K562 (cell line): ENCODE measurements around the gene OGT. TPM values are rescaled to one million over a fixed set of nuclear protein-coding genes. Genes with fewer than 3 reads are reported as not detected.

ENCODE experiments used
- BCLAF1 ChIP-seq, 2 experiments: fragments of 450-650 bp in 1 of 2; IDR thresholded peaks; 2 replicates each; pipeline ENCODE4 v1.6.1; 2011 to 2017; ENCODE audit warnings: low read depth in 2 of 2, antibody characterized with exemption in 1 of 2, borderline replicate concordance in 1 of 2, low read length in 1 of 2, mild to moderate bottlenecking in 1 of 2, mixed read lengths in 1 of 2; ENCODE audit not compliant: control insufficient read depth in 1 of 2
- CHD2 ChIP-seq: IDR thresholded peaks from 2 replicates; pipeline ENCODE4 v1.6.1; 2011; ENCODE audit warnings: low read depth, low read length
- GTF2F1 ChIP-seq: IDR thresholded peaks from 2 replicates; pipeline ENCODE4 v1.6.1; 2011; ENCODE audit warnings: low read depth, low read length, improper control_type of control experiment
- POLR3G ChIP-seq: IDR thresholded peaks from 2 replicates; pipeline ENCODE4 v1.6.1; 2011; ENCODE audit not compliant: insufficient read length, insufficient replicate concordance; ENCODE audit errors: extremely low read depth
- SAFB2 ChIP-seq: fragments of 200-400 bp; formaldehyde crosslinking; IDR thresholded peaks from 2 replicates; pipeline ENCODE4 v1.6.1; 2018; ENCODE audit warnings: borderline replicate concordance, low read length, low read depth, moderate library complexity; ENCODE audit not compliant: severe bottlenecking
- SETDB1 ChIP-seq: IDR thresholded peaks from one replicate; pipeline ENCODE4 v1.6.1; 2012; ENCODE audit warnings: low read length, control low read depth, inconsistent platforms
- TGIF2 ChIP-seq: sonication (generic); formaldehyde crosslinking; IDR thresholded peaks from 2 replicates; pipeline ENCODE4 v1.8.1; 2022; ENCODE audit warnings: mild to moderate bottlenecking, missing genetic modification reagents, moderate library complexity
- TOE1 ChIP-seq, 2 experiments: fragments of 450-650 bp in 1 of 2; sonication (generic) in 1 of 2; formaldehyde crosslinking in 1 of 2; IDR thresholded peaks; 2 replicates each; pipeline versions ENCODE4 v1.7.1 to v1.8.0; 2016 to 2022; ENCODE audit warnings: borderline replicate concordance in 2 of 2, mild to moderate bottlenecking in 2 of 2, antibody characterized with exemption in 1 of 2, inconsistent platforms in 1 of 2, low read depth in 1 of 2, missing genetic modification reagents in 1 of 2, moderate library complexity in 1 of 2
- ZNF232 ChIP-seq: sonication (generic); formaldehyde crosslinking; IDR thresholded peaks from 2 replicates; pipeline ENCODE4 v1.8.0; 2022; ENCODE audit warnings: mild to moderate bottlenecking, missing genetic modification reagents
- ZSCAN29 ChIP-seq: fragments of 450-650 bp; IDR thresholded peaks from 2 replicates; pipeline ENCODE4 v1.6.1; 2017
- polyA plus RNA-seq, 8 experiments: library from polyadenylated mRNA; depleted of rRNA in 4 of 8; stranded (reverse) in 5 of 8; unstranded in 3 of 8; fragments of >200 nt; fragmentation: Nextera tagmentation in 2 of 8; fragmentation: Illumina TruSeq in 1 of 8; extraction: Ambion mirVana in 2 of 8; extraction: Trizol in 1 of 8; gene quantifications; 2 replicates each; pipeline versions ENCODE4 v1.2.1 to v1.2.3, GENCODE V29; 2011 to 2014; ENCODE audit warnings: inconsistent platforms in 1 of 8, missing spikeins in 1 of 8
- total RNA-seq, 7 experiments: library from RNA; depleted of rRNA in 6 of 7; stranded (reverse); fragments of >200 nt in 6 of 7; fragmentation: Illumina TruSeq in 2 of 7; extraction: Trizol in 2 of 7; gene quantifications; 2 replicates each; pipeline versions ENCODE4 v1.2.1 to v1.2.3, GENCODE V29; 2011 to 2021; ENCODE audit warnings: low replicate concordance in 1 of 7
- TF ChIP-seq, protein P1 (sequence below): sonication (generic); formaldehyde crosslinking; IDR thresholded peaks from 2 replicates; pipeline ENCODE4 v1.8.0; 2023; ENCODE audit warnings: mild to moderate bottlenecking, missing genetic modification reagents
- TF ChIP-seq, protein P2 (sequence below): fragments of 450-650 bp; IDR thresholded peaks from 2 replicates; pipeline ENCODE4 v1.6.1; 2014; ENCODE audit warnings: low read depth, mild to moderate bottlenecking, moderate library complexity, borderline replicate concordance
- TF ChIP-seq, protein P3 (sequence below), 3 experiments: fragments of 200-800 bp in 1 of 3; fragments of 250-450 bp in 1 of 3; fragments of 450-650 bp in 1 of 3; sonication (Bioruptor Pico) in 1 of 3; sonication (Bioruptor generic) in 1 of 3; formaldehyde crosslinking in 1 of 3; IDR thresholded peaks; 2 replicates each; pipeline versions ENCODE4 v1.6.1 to v1.8.0; 2016 to 2022; ENCODE audit warnings: mild to moderate bottlenecking in 2 of 3, missing genetic modification characterization in 2 of 3, missing compliant biosample characterization in 1 of 3, moderate library complexity in 1 of 3

OGT gene
- total and polyA plus RNA-seq, 9 of the 15 experiments (the other 6 are each of a cell fraction or from before 2014, with no cell fraction given) = 38.9 to 347 (median 117) TPM

DNA sequence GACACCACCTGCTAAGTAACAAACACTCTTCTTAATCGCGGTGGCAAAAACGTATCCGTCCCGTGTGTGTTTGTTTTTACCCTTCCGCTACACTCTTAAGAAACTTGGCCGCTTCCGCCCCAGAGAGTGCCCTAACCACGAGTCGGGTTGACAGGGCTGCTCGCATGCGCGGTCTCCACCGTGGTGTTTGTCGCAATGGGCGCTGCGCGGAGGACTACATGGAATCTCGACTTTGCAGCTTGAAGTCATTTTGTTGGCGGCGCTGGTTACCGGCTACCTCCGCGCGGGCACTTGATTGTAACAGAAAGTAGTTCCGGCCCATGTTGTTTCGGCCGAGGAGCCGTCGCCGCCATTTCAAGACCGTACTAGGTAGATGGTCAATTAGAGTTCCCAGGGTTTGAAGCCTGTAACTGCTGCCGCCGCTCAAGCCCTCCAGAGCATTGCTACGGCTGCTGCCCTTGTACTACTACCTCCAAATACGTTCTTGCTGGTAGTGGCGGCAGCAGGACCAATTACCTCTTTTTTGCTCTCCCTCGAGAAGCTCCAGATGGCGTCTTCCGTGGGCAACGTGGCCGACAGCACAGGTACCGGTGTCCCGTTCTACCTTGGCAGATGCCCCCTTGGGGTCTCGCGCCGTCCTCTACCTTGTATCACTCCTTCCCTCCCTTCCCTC is at the start of gene OGT (continued):
- TF ChIP-seq, protein P1, sequence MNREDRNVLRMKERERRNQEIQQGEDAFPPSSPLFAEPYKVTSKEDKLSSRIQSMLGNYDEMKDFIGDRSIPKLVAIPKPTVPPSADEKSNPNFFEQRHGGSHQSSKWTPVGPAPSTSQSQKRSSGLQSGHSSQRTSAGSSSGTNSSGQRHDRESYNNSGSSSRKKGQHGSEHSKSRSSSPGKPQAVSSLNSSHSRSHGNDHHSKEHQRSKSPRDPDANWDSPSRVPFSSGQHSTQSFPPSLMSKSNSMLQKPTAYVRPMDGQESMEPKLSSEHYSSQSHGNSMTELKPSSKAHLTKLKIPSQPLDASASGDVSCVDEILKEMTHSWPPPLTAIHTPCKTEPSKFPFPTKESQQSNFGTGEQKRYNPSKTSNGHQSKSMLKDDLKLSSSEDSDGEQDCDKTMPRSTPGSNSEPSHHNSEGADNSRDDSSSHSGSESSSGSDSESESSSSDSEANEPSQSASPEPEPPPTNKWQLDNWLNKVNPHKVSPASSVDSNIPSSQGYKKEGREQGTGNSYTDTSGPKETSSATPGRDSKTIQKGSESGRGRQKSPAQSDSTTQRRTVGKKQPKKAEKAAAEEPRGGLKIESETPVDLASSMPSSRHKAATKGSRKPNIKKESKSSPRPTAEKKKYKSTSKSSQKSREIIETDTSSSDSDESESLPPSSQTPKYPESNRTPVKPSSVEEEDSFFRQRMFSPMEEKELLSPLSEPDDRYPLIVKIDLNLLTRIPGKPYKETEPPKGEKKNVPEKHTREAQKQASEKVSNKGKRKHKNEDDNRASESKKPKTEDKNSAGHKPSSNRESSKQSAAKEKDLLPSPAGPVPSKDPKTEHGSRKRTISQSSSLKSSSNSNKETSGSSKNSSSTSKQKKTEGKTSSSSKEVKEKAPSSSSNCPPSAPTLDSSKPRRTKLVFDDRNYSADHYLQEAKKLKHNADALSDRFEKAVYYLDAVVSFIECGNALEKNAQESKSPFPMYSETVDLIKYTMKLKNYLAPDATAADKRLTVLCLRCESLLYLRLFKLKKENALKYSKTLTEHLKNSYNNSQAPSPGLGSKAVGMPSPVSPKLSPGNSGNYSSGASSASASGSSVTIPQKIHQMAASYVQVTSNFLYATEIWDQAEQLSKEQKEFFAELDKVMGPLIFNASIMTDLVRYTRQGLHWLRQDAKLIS (CRISPR knock-in tag) = peak; percentile 88
- TF ChIP-seq ZNF232 (CRISPR knock-in tag) (0 out of 2 replicates have a peak, but pooled peaks have one; percentile 27), ZSCAN29 (no peak), GTF2F1 (peak; percentile 92), BCLAF1 (IDR thresholded peaks at IDR 0.05; ENCODE audit: borderline replicate concordance in 1 of 2, control insufficient read depth in 1 of 2, low read depth in 2 of 2, low read length in 1 of 2) (0 out of 4 replicates have a peak, but pooled peaks of 1 of the 2 experiments have one; percentile 76), CHD2 (peak; percentile 94), SAFB2 (no peak), POLR3G (no peak), TOE1 (IDR thresholded peaks at IDR 0.05; ENCODE audit: borderline replicate concordance) (peak; percentile 39; the same call in 1 of the 2 replicates), TOE1 (CRISPR knock-in tag; IDR thresholded peaks at IDR 0.05; ENCODE audit: borderline replicate concordance, low read depth) (no peak), TGIF2 (CRISPR knock-in tag) (no peak), SETDB1 (no peak)
- TF ChIP-seq, protein P2, sequence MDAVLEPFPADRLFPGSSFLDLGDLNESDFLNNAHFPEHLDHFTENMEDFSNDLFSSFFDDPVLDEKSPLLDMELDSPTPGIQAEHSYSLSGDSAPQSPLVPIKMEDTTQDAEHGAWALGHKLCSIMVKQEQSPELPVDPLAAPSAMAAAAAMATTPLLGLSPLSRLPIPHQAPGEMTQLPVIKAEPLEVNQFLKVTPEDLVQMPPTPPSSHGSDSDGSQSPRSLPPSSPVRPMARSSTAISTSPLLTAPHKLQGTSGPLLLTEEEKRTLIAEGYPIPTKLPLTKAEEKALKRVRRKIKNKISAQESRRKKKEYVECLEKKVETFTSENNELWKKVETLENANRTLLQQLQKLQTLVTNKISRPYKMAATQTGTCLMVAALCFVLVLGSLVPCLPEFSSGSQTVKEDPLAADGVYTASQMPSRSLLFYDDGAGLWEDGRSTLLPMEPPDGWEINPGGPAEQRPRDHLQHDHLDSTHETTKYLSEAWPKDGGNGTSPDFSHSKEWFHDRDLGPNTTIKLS = peak; percentile 86
- TF ChIP-seq, protein P3, sequence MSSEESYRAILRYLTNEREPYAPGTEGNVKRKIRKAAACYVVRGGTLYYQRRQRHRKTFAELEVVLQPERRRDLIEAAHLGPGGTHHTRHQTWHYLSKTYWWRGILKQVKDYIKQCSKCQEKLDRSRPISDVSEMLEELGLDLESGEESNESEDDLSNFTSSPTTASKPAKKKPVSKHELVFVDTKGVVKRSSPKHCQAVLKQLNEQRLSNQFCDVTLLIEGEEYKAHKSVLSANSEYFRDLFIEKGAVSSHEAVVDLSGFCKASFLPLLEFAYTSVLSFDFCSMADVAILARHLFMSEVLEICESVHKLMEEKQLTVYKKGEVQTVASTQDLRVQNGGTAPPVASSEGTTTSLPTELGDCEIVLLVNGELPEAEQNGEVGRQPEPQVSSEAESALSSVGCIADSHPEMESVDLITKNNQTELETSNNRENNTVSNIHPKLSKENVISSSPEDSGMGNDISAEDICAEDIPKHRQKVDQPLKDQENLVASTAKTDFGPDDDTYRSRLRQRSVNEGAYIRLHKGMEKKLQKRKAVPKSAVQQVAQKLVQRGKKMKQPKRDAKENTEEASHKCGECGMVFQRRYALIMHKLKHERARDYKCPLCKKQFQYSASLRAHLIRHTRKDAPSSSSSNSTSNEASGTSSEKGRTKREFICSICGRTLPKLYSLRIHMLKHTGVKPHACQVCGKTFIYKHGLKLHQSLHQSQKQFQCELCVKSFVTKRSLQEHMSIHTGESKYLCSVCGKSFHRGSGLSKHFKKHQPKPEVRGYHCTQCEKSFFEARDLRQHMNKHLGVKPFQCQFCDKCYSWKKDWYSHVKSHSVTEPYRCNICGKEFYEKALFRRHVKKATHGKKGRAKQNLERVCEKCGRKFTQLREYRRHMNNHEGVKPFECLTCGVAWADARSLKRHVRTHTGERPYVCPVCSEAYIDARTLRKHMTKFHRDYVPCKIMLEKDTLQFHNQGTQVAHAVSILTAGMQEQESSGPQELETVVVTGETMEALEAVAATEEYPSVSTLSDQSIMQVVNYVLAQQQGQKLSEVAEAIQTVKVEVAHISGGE (CRISPR knock-in tag; IDR thresholded peaks at IDR 0.05) = peak in 1 of 3 experiments; percentile 82; a peak in 2 of 6 replicates
